DMS53 treated with DMSO at 0.1 percent for 48 hours (cell line): ENCODE results near the gene CES4A.
"Not testable (repeated sequence)": the region's sequence is repeated elsewhere in the genome, so short reads cannot be mapped to it uniquely, and the experiment has no call there.

Experiments
- DNase-seq: peaks from one replicate; lab custom pipeline; 2025; ENCODE audit not compliant: unreplicated experiment; lab: John Stamatoyannopoulos, UW

CES4A gene

DNA sequence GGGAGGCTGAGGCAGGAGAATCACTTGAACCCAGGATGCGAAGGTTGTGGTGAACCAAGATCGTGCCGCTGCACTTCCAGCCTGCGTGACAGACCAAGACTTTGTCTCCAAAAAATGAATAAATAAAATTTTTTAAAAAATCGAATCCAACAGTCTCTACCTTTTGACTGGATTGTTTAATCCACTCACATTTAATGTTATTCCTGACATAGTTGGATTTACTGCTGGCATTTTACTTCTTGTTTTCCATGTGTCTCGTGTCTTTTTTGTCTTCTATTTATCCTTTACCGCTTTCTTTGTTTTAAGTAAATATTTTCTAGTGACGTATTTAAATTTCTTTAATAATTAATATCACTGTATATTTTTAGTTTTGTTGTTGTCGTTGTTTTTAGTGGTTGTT lies 5.4 kb upstream of the CES4A start:
- DNase-seq: no peak

DNA sequence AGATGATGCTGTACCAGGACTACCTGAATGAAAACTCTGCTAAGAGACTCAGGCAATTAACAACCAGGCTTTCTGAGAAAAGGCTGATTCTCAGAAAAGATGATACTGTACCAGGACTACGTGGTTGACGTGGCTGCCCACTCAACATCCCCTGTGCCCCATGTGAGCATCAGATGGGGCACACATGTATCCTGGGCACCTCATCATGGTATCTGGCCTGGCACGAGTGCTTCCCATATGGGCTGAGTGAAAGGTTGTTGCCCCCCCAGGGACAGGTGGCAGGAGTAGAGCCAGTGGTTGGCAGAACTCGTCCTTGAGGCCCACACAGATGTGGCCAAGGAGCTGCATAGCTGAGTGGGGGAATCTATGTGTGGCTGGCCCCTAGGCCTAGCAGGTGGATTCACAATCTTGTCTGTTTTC lies 3.5 kb upstream of the CES4A start:
- DNase-seq: no peak

- no peak for DNase-seq
Observed at GRCh38 chr16:66986559-66986958, 1.8 kb upstream of the CES4A start.

- DNase-seq: no peak
Observed at GRCh38 chr16:66991545-66992077, 3.2 kb downstream of the CES4A start.

DNA sequence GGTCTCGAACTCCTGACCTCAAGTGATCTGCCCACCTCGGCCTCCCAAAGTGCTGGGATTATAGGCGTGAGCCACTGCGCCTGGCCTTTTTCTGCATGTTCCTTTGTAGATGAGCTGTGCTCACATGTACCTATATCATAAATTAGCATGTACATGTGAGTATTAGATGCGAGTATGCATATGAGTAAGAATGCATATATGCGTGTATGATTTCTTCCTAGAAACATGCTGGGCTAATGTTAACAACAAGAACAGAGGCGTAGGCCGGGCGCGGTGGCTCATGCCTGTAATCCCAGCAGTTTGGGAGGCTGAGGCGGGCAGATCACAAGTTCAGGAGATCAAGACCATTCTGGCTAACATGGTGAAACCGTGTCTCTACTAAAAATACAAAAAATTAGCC lies 5.2 kb downstream of the CES4A start:
- DNase-seq: not testable (repeated sequence)

DNA sequence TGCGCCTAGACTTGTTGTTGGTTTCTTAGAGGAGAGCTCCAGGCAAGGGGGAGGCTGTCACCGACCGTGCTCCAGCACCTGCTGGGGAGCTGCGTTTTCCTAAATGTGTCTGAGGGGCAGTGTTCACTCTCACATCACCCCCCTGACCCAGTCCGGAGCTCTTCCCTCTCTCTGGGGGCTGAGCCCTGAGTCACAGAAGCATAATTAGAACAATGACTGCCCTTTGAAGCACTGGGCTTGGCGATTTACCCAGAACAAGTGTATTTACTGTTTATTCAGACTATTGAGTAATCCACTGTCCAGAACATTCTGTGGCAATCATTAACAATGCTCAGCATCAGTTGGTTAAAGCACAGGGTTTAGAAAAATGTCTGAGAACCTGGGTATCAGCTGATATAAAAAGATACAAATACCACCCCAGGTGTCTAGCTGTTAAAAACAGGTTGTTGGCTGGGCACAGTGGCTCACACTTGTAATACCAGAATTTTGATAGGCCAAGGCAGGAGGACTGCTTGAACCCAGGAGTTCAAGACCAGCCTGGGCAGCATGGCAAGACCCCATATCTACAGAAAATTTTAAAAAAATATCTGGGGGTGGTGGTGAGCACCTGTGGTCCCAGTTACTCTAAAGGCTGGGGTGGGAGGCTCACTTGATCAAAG lies 8.1 kb downstream of the CES4A start:
- peak; percentile 16 for DNase-seq

GRCh38 chr16:66996983-66997358 lies 8.6 kb downstream of the CES4A start:
- no peak for DNase-seq

- DNase-seq: peak; percentile 43
Observed at GRCh38 chr16:67000384-67001351, 12.3 kb downstream of the CES4A start.

DNA sequence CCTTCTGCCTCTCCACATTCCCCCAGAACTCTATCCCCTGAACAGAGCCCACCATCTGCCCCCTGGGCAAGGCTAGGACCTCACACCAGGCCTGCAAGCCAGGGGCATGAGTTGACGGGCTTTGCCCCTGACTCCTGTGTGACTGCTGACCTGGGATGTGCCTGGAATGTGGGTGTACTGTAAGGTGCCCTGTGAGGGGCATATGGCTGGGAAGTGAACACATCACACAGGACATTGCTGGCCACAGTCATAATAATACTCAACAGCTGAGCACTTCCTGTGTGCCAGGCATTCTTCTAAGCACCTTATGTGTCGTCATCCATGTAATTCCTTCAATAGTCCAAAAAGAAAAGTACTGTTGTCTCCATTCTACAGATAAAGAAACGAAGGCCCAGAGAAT lies 13.3 kb downstream of the CES4A start:
- no peak for DNase-seq

GRCh38 chr16:67006930-67007658 lies 18.7 kb downstream of the CES4A start:
- no peak for DNase-seq

- DNase-seq: no peak
Observed at GRCh38 chr16:67009158-67009557, 20.8 kb downstream of the CES4A start.

GRCh38 chr16:67011274-67011673 lies 22.9 kb downstream of the CES4A start:
- DNase-seq: no peak

GRCh38 chr16:67013233-67013822 lies 24.9 kb downstream of the CES4A start:
- no peak for DNase-seq

DNA sequence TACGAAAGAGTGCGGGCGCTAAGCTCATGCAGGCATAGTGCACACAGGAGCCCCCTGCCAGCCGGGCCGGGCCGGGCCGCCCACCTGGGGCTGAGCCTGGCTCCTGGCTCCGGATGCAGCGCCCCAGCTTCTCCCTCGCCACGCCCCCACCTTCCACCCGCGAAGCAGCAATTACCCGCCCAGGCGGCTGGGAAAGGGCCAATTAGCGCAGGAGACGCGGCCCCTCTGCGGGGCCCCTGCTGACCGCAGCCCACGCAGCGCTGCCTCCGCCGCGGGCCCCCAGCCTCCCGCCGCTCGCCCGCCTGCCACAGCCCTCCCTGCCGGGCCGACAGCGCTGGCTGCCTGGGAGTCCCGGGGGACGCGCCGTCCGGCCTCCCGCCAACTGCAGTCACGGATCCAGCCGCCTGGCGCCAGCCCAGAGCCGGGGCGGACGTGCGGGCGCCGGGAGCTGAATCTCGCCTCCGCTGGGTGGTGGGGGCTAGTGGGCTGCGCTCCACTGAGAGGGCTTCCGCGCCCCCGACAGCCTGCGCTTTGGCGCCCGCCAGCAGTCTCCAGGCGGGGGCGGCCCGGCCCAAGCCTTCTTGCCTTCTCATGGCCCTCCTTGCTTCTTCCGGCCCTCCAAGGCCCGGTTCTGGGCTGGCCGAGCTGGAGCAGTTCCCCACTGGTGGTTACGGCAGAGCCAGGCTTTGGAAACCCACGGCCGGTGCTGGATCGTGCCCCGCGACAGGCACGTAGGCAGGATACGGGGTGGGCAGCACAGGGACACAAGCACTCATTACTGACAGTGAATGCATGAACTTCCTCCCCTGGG lies 25.6 kb downstream of the CES4A start:
- peak; percentile 5 for DNase-seq

DNA sequence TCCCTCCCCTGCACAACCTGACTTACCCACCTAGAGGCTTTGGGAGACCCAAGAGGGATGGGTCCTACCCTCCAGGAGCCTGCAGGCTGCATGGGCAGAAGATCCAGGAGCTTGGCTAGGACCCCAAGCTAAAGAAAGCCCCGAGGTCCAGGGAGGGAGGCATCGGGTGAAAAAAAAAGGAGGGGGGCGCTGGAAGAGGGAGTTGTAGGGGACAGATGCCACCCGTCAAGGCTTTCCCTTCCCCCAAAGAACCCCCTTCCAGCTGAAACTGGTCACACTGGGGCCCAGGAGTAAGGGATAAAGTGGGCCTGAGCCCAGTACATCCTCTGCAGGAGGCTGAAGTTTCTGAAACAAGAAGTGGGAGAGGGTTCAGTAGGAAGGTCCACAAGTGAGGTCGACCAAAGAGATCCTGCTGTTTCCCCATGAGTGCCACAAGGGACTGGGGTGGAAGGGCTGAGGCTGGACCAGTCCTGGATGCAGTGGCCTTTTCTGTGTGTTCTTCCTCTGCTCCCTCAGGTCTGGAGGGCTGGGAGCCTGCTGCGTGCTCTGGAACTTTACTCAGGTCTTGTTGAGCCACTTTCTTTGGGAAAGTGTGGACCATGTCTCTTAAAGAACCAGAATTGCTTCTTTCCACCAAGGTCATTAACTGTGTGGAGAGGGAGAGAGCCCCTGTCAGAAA lies 26.4 kb downstream of the CES4A start:
- no peak for DNase-seq

GRCh38 chr16:67015313-67015731 lies 26.9 kb downstream of the CES4A start:
- no peak for DNase-seq

- DNase-seq: no peak
Observed at GRCh38 chr16:67016143-67016542, 27.8 kb downstream of the CES4A start.

- no peak for DNase-seq
Observed at GRCh38 chr16:67016681-67017420, 28.5 kb downstream of the CES4A start.

DNA sequence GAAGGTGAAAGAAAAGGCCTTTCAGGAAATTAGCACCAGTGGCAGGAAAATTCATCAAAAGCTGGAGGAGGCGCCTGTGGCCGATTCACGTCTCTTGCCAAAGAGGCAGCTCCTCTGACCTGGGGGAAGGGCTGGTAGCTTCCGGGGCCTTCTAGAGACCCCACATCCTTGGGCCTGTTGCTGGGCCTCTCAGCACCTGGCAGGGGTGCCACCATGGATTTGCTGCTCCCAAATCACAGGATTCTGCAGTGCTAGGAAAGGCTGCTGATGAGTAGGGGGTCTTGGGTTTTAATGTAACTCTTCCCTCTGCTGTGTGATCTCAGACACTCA lies 29.0 kb downstream of the CES4A start:
- no peak for DNase-seq
